ENCODE measurements around the gene TNPO3. TPM values are rescaled to one million over a fixed set of nuclear protein-coding genes. Genes with fewer than 3 reads are reported as not detected.
"Not testable (repeated sequence)": the region's sequence is repeated elsewhere in the genome, so short reads cannot be mapped to it uniquely, and the experiment has no call there.

Gene TNPO3
- polyA plus RNA-seq, 1 donor from 2014 or later, result 47.7 TPM

DNA sequence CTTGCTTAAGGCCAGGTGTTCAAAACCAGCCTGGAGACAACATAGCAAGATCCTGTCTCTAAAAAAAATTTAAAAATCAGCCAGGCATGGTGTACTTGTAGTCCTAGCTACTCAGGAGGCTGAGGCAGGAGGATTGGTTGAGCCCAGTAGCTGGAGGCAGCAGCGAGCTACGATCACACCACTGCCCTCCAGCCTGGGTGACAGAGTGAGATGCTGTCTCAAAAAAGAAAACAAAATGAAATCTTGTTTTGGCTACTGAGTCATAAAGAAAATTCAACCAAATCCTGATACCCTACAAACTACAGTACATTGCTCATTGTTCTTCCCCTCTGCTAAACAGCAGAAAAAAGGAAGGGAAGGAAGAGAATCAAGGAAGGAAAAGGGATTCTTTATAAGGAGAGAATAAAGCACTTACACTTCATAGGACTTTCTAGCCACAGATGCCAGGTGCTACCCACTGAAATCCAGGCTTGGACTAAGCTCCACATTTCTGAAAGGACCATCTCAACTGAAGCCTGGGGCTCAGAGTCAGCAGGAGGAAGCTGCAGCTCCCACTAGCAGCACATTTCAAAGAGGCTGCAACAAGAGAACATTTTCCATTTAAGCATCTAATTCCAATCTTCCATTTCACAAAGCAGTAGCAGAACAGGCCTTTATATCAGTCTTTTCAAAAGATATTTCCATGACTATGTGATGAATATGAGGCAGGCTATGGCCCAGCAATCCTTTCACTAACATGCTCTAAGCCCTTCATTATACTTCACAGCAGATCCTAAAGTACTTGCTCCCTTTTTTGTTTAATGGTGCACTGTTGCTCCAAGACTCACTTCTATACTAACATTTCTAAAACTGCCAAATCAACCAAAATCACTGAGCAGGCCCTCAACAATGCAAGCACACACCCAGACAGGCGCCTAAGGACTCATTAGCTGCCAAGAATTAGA lies 13.5 kb downstream of the TNPO3 start:
- H3K36me3 ChIP-seq (ENCODE audit: insufficient read depth, low read length), result peaks cover 5% of the 10 kb centered on the region
- H3K9me3 ChIP-seq (ENCODE audit: low read length), result no peaks in the 10 kb centered on the region
- no peaks in the 10 kb centered on the region for H3K9me2 ChIP-seq (ENCODE audit: insufficient read depth, low read length)
- H3F3A ChIP-seq (ENCODE audit: insufficient read depth, low read length, poor library complexity, severe bottlenecking), result no peaks in the 10 kb centered on the region
- TF ChIP-seq CTCF (IDR thresholded peaks at IDR 0.05; ENCODE audit: poor library complexity, severe bottlenecking), result no peak
- no peak for TF ChIP-seq SMC3 (conservative IDR thresholded peaks at IDR 0.05; ENCODE audit: poor library complexity)
- H3K4me2 ChIP-seq (ENCODE audit: low read length), result no peak overlapping the region
- H3K27me3 ChIP-seq (ENCODE audit: insufficient read depth, low read depth, low read length), result no peaks in the 10 kb centered on the region
- H2AFZ ChIP-seq (ENCODE audit: low read depth, low read length), result no peak overlapping the region
- H3K9ac ChIP-seq (ENCODE audit: low read length), result no peak overlapping the region
- peaks cover 55% of the 10 kb centered on the region for H3K79me2 ChIP-seq (replicated peaks; ENCODE audit: insufficient read depth, low read length)
- H3K4me3 ChIP-seq (ENCODE audit: low read length), result no peak overlapping the region
- no peaks in the 10 kb centered on the region for H4K20me1 ChIP-seq (ENCODE audit: insufficient read depth)
- H3K27ac ChIP-seq (ENCODE audit: low read length), result no peak overlapping the region

DNA sequence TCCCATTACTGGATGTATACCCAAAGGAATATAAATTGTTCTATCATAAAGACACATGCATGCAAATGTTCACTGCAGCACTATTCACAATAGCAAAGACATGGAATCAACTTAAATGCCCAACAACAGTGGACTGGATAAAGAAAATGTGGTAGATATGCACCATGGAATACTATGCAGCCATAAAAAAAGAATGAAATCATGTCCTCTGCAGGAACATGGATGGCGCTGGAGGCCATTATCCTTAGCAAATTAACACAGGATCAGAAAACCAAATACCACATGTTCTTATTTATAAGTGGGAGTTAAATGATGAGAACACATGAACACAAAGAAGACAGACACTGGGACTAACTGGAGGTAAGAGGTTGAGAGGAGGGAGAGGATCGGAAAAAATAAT lies 16.4 kb downstream of the TNPO3 start:
- H2AFZ ChIP-seq (ENCODE audit: low read depth, low read length); H3F3A ChIP-seq (ENCODE audit: insufficient read depth, low read length, poor library complexity, severe bottlenecking); H3K9me2 ChIP-seq (ENCODE audit: insufficient read depth, low read length); H4K20me1 ChIP-seq (ENCODE audit: insufficient read depth); H3K36me3 ChIP-seq (ENCODE audit: insufficient read depth, low read length); H3K27ac ChIP-seq (ENCODE audit: low read length); H3K27me3 ChIP-seq (ENCODE audit: insufficient read depth, low read depth, low read length); H3K9ac ChIP-seq (ENCODE audit: low read length); H3K4me3 ChIP-seq (ENCODE audit: low read length); H3K4me2 ChIP-seq (ENCODE audit: low read length); H3K9me3 ChIP-seq (ENCODE audit: low read length): not testable (repeated sequence)
- peaks cover 47% of the 10 kb centered on the region for H3K79me2 ChIP-seq (replicated peaks; ENCODE audit: insufficient read depth, low read length)

DNA sequence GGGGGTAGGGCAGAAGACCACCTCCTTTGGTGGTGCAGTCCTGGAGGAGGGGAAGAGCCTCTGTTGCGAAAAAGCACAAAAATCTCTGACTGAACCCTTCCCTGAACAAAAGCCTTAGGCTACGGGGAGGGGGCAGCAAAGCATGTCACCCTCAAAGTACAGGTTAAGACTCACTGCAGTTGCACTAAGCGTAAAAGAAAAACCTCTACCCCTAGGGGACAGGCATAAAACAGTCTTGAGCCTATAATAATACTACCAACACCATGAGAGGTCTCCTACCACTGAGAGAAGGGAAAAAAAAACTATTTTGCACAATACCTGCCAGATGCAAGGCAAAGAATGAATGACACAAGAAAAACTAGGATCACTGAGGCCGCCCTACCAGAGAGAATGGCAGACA lies 17.3 kb downstream of the TNPO3 start:
- Histone ChIP-seq H2AFZ (ENCODE audit: low read depth, low read length) (no peak overlapping the region), H3K9me3 (ENCODE audit: low read length) (no peaks in the 10 kb centered on the region), H3K27ac (ENCODE audit: low read length) (no peak overlapping the region), H3K79me2 (replicated peaks; ENCODE audit: insufficient read depth, low read length) (peaks cover 47% of the 10 kb centered on the region), H3K4me2 (ENCODE audit: low read length) (no peak overlapping the region), H3K9me2 (ENCODE audit: insufficient read depth, low read length) (no peaks in the 10 kb centered on the region), H3K9ac (ENCODE audit: low read length) (no peak overlapping the region), H3K4me3 (ENCODE audit: low read length) (no peak overlapping the region), H3K36me3 (ENCODE audit: insufficient read depth, low read length) (peaks cover 5% of the 10 kb centered on the region), H4K20me1 (ENCODE audit: insufficient read depth) (no peaks in the 10 kb centered on the region), H3F3A (ENCODE audit: insufficient read depth, low read length, poor library complexity, severe bottlenecking) (no peaks in the 10 kb centered on the region), H3K27me3 (ENCODE audit: insufficient read depth, low read depth, low read length) (no peaks in the 10 kb centered on the region)
- TF ChIP-seq RAD21 (conservative IDR thresholded peaks at IDR 0.05) (no peak), POLR2AphosphoS5 (IDR thresholded peaks at IDR 0.05) (no peak), EZH2 (IDR thresholded peaks at IDR 0.05; ENCODE audit: borderline replicate concordance, insufficient read depth, low read length, poor library complexity, severe bottlenecking) (no peak), EP300 (conservative IDR thresholded peaks at IDR 0.05; ENCODE audit: poor library complexity, severe bottlenecking) (no peak), TAF1 (IDR thresholded peaks at IDR 0.05; ENCODE audit: low read depth) (no peak), CTCF (IDR thresholded peaks at IDR 0.05; ENCODE audit: poor library complexity, severe bottlenecking) (no peak), SMC3 (conservative IDR thresholded peaks at IDR 0.05; ENCODE audit: poor library complexity) (no peak), REST (IDR thresholded peaks at IDR 0.05; ENCODE audit: borderline replicate concordance) (no peak), MXI1 (conservative IDR thresholded peaks at IDR 0.05; ENCODE audit: poor library complexity, severe bottlenecking) (no peak)

Data from neural cell (in vitro differentiated cells).